Upper lobe of right lung (tissue), 1 donor: Measurements from ENCODE around the gene ARHGAP42. TPM values are rescaled to one million over a fixed set of nuclear protein-coding genes. Genes with fewer than 3 reads are reported as not detected.

Experiments
- ATAC-seq: fragments of 200-7000 bp; cut with Tn5 transposase; one replicate; pipeline ENCODE4 v1.9.1; 2020; ENCODE audit warnings: mild to moderate bottlenecking, moderate library complexity
- DNase-seq: peaks from one replicate; pipeline ENCODE4 v3.0.0-alpha.2; 2020
- H3K27ac ChIP-seq: fragments of 200-600 bp; one replicate; pipeline ENCODE4 v1.8.0; 2022
- H3K27me3 ChIP-seq: fragments of 200-600 bp; one replicate; pipeline ENCODE4 v1.8.0; 2022; ENCODE audit warnings: mild to moderate bottlenecking
- H3K36me3 ChIP-seq: fragments of 200-600 bp; one replicate; pipeline ENCODE4 v1.8.0; 2022
- H3K4me1 ChIP-seq: fragments of 200-600 bp; one replicate; pipeline ENCODE4 v1.8.0; 2022
- H3K4me3 ChIP-seq: fragments of 200-600 bp; one replicate; pipeline ENCODE4 v1.8.0; 2022; ENCODE audit warnings: mild to moderate bottlenecking
- H3K9me3 ChIP-seq: fragments of 200-600 bp; one replicate; pipeline ENCODE4 v1.8.0; 2022
- CTCF ChIP-seq: fragments of 200-600 bp; IDR thresholded peaks from one replicate; pipeline ENCODE4 v1.8.0; 2022; ENCODE audit warnings: antibody characterized with exemption
- intact Hi-C: fragments of 100-400 bp; cut with DNase I; formaldehyde crosslinking; loops from one replicate; pipeline ENCODE4 v1.11.0; 2022
- total RNA-seq: library from RNA; stranded (reverse); fragmentation: NEBNext Ultra II Directional; extraction: Animal tissue kit (Norgen Biotek cat#: 25700); gene quantifications from one replicate; pipeline ENCODE4 v1.2.1, GENCODE V29; 2021
- donor health status: DM: no; HTN: yes; CAD: no; lungs with severe emphysema.

Gene ARHGAP42
- total RNA-seq, 1 donor from 2014 or later = 19.8 TPM

- ATAC-seq (no peak), DNase-seq (no peak)
- Histone ChIP-seq H3K4me1 (no peaks in the 10 kb centered on the region), H3K36me3 (no peaks in the 10 kb centered on the region), H3K27me3 (no peaks in the 10 kb centered on the region), H3K4me3 (no peak overlapping the region), H3K27ac (no peak overlapping the region), H3K9me3 (no peaks in the 10 kb centered on the region)
- no peak for TF ChIP-seq CTCF
- intact Hi-C loops = no loop called here
Measured at GRCh38 chr11:100667449-100667848, 19.6 kb upstream of the ARHGAP42 start.

- ATAC-seq = no peak
- H3K27ac ChIP-seq = no peak overlapping the region
Measured at GRCh38 chr11:100670140-100670539, 16.9 kb upstream of the ARHGAP42 start.

GRCh38 chr11:100671471-100671870, 15.6 kb upstream of the ARHGAP42 start:
- DNase-seq = no peak
- intact Hi-C loops = no loop called here

More at GRCh38 chr11:100670140-100670539, 16.9 kb upstream of the ARHGAP42 start:
- H3K4me3 ChIP-seq = no peak overlapping the region
- H3K36me3 ChIP-seq = no peaks in the 10 kb centered on the region
- H3K27me3 ChIP-seq = no peaks in the 10 kb centered on the region
- TF ChIP-seq CTCF = no peak
- H3K4me1 ChIP-seq = no peaks in the 10 kb centered on the region
- intact Hi-C loops = no loop called here
- H3K9me3 ChIP-seq = no peaks in the 10 kb centered on the region
- DNase-seq = no peak

GRCh38 chr11:100672498-100673033, 14.5 kb upstream of the ARHGAP42 start:
- no peak overlapping the region for H3K27ac ChIP-seq
- no peaks in the 10 kb centered on the region for H3K9me3 ChIP-seq
- intact Hi-C loops = no loop called here
- H3K4me1 ChIP-seq = no peaks in the 10 kb centered on the region
- ATAC-seq = no peak
- H3K27me3 ChIP-seq = no peaks in the 10 kb centered on the region
- DNase-seq = no peak
- no peaks in the 10 kb centered on the region for H3K36me3 ChIP-seq
- no peak overlapping the region for H3K4me3 ChIP-seq
- TF ChIP-seq CTCF = no peak

More at GRCh38 chr11:100671471-100671870, 15.6 kb upstream of the ARHGAP42 start:
- TF ChIP-seq CTCF = no peak
- H3K4me3 ChIP-seq = no peak overlapping the region
- H3K27ac ChIP-seq = no peak overlapping the region
- no peak for ATAC-seq
- H3K27me3 ChIP-seq = no peaks in the 10 kb centered on the region
- no peaks in the 10 kb centered on the region for H3K36me3 ChIP-seq
- H3K4me1 ChIP-seq = no peaks in the 10 kb centered on the region
- H3K9me3 ChIP-seq = no peaks in the 10 kb centered on the region

- H3K27ac ChIP-seq = no peak overlapping the region
- TF ChIP-seq CTCF = no peak
- ATAC-seq = no peak
Measured at GRCh38 chr11:100673063-100673462, 14.0 kb upstream of the ARHGAP42 start.

GRCh38 chr11:100674212-100674611, 12.9 kb upstream of the ARHGAP42 start:
- no peak for DNase-seq
- intact Hi-C loops = no loop called here
- H3K4me3 ChIP-seq = no peak overlapping the region
- H3K27me3 ChIP-seq = no peaks in the 10 kb centered on the region
- H3K9me3 ChIP-seq = no peaks in the 10 kb centered on the region
- TF ChIP-seq CTCF = no peak
- no peak for ATAC-seq
- no peak overlapping the region for H3K27ac ChIP-seq
- H3K4me1 ChIP-seq = no peaks in the 10 kb centered on the region
- no peaks in the 10 kb centered on the region for H3K36me3 ChIP-seq

More at GRCh38 chr11:100673063-100673462, 14.0 kb upstream of the ARHGAP42 start:
- no peak for DNase-seq
- no peaks in the 10 kb centered on the region for H3K36me3 ChIP-seq
- H3K4me1 ChIP-seq = no peaks in the 10 kb centered on the region
- intact Hi-C loops = no loop called here
- H3K9me3 ChIP-seq = no peaks in the 10 kb centered on the region
- H3K4me3 ChIP-seq = no peak overlapping the region
- H3K27me3 ChIP-seq = no peaks in the 10 kb centered on the region
